GM13977 (cell line): ENCODE results near the gene PANX2.
"Not testable (repeated sequence)": the region's sequence is repeated elsewhere in the genome, so short reads cannot be mapped to it uniquely, and the experiment has no call there.

Experiments used
- DNase-seq: peaks from one replicate; pipeline ENCODE4 v3.0.0; 2012; ENCODE audit warnings: low spot score
- CTCF ChIP-seq: IDR thresholded peaks from 2 replicates; pipeline ENCODE4 v1.5.1; 2012; ENCODE audit warnings: mild to moderate bottlenecking, control low read depth; ENCODE audit not compliant: insufficient read depth; ENCODE audit errors: extremely low read depth, missing control alignments
- in situ Hi-C: fragments of 300-500 bp; cut with MboI; formaldehyde crosslinking; loops from one replicate; pipeline ENCODE4 v1.12.0; 2022; ENCODE audit warnings: low sequenced_read_pairs, low pct_unique_long_range_greater_than_20kb, mixed read lengths, inconsistent platforms; ENCODE audit not compliant: unreplicated experiment

Gene PANX2

GRCh38 chr22:50141462-50141861, 29.1 kb upstream of the PANX2 start:
- no peak for TF ChIP-seq CTCF
- DNase-seq = no peak
- in situ Hi-C loops = loop anchor here (10.0 kb wide), 1 partner anchor 63 kb away; the partner anchor contains the start of gene SELENOO

- no peak for TF ChIP-seq CTCF
- no peak for DNase-seq
- in situ Hi-C loops = loop anchor here (10.0 kb wide), 1 partner anchor 63 kb away; the partner anchor contains the start of gene SELENOO
These were observed 28.6 kb upstream of the PANX2 start for GRCh38 chr22:50141891-50142363.

GRCh38 chr22:50143096-50143495, 27.4 kb upstream of the PANX2 start:
- in situ Hi-C loops = loop anchor here (10.0 kb wide), 1 partner anchor 62 kb away; the partner anchor contains the start of gene SELENOO
- no peak for DNase-seq
- no peak for TF ChIP-seq CTCF

GRCh38 chr22:50144005-50144614, 26.4 kb upstream of the PANX2 start:
- in situ Hi-C loops = loop anchor here (10.0 kb wide), 1 partner anchor 61 kb away; the partner anchor contains the start of gene SELENOO
- DNase-seq = no peak
- TF ChIP-seq CTCF = no peak

- no peak for DNase-seq
- in situ Hi-C loops = loop anchor here (10.0 kb wide), 1 partner anchor 59 kb away; the partner anchor contains the start of gene SELENOO
- no peak for TF ChIP-seq CTCF
These were observed 24.7 kb upstream of the PANX2 start for GRCh38 chr22:50145721-50146438.

GRCh38 chr22:50146439-50147238, 23.9 kb upstream of the PANX2 start:
- no peak for DNase-seq
- in situ Hi-C loops = loop anchor here (10.0 kb wide), 1 partner anchor 58 kb away; the partner anchor contains the start of gene SELENOO
- no peak for TF ChIP-seq CTCF

- in situ Hi-C loops = loop anchor here (10.0 kb wide), 1 partner anchor 57 kb away; the partner anchor contains the start of gene SELENOO
- not testable (repeated sequence) for DNase-seq
These were observed 23.0 kb upstream of the PANX2 start for GRCh38 chr22:50147258-50148165.
